ENCODE data around the gene ZCCHC14.

- no peak for TF ChIP-seq POLR2AphosphoS5 (IDR thresholded peaks at IDR 0.05)
- TF ChIP-seq, protein P1, sequence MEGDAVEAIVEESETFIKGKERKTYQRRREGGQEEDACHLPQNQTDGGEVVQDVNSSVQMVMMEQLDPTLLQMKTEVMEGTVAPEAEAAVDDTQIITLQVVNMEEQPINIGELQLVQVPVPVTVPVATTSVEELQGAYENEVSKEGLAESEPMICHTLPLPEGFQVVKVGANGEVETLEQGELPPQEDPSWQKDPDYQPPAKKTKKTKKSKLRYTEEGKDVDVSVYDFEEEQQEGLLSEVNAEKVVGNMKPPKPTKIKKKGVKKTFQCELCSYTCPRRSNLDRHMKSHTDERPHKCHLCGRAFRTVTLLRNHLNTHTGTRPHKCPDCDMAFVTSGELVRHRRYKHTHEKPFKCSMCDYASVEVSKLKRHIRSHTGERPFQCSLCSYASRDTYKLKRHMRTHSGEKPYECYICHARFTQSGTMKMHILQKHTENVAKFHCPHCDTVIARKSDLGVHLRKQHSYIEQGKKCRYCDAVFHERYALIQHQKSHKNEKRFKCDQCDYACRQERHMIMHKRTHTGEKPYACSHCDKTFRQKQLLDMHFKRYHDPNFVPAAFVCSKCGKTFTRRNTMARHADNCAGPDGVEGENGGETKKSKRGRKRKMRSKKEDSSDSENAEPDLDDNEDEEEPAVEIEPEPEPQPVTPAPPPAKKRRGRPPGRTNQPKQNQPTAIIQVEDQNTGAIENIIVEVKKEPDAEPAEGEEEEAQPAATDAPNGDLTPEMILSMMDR (IDR thresholded peaks at IDR 0.05 in 8 of 11, conservative IDR thresholded peaks at IDR 0.05 in 3 of 11), result no peak
Observed at GRCh38 chr16:87501117-87501516, 8.3 kb upstream of the ZCCHC14 start.

All from spleen (tissue), 7 donors.